A673 (cell line): Measurements from ENCODE around the gene VCAN. TPM values are rescaled to one million over a fixed set of nuclear protein-coding genes. Genes with fewer than 3 reads are reported as not detected.
A peak's percentile ranks its signal among the peaks of the same experiment; 100 is the strongest.

Source experiments
- BruUV-seq: library from RNA; stranded (reverse); fragments of 400-500 nt; replicated peaks from 2 replicates; lab custom pipeline; 2021; lab: Mats Ljungman, UMichigan
- CTCF ChIA-PET: fragments of 300-600 bp; sonication (Branson Sonifier 250); formaldehyde crosslinking; loops from one replicate; lab custom pipeline; 2022; ENCODE audit warnings: antibody characterized with exemption; lab: Charles Lee
- POLR2A ChIA-PET: fragments of 300-600 bp; sonication (Branson Sonifier 250); formaldehyde crosslinking; loops from one replicate; lab custom pipeline; 2022; ENCODE audit warnings: antibody characterized with exemption; ENCODE audit not compliant: low non-redundant PET; lab: Charles Lee
- DNase-seq: peaks from one replicate; pipeline ENCODE4 v3.0.0-alpha.2; 2015; ENCODE audit warnings: low spot score
- H3K27ac ChIP-seq: fragments of 200-600 bp; sonication (generic); 2 replicates; pipeline ENCODE4 v1.5.1; 2016; ENCODE audit warnings: mixed run types, low read depth, mild to moderate bottlenecking, mixed read lengths, antibody characterized with exemption, low read length; ENCODE audit not compliant: poor library complexity, severe bottlenecking
- H3K27me3 ChIP-seq: fragments of 200-600 bp; sonication (generic); replicated peaks from 2 replicates; pipeline ENCODE4 v1.6.1; 2017; ENCODE audit warnings: mixed run types, low read depth, mild to moderate bottlenecking, mixed read lengths, antibody characterized with exemption, low read length; ENCODE audit not compliant: insufficient read depth, poor library complexity
- H3K36me3 ChIP-seq: fragments of 200-600 bp; sonication (generic); 2 replicates; pipeline ENCODE4 v1.6.1; 2016; ENCODE audit warnings: mixed run types, mild to moderate bottlenecking, mixed read lengths, antibody characterized with exemption, low read length; ENCODE audit not compliant: insufficient read depth, poor library complexity, severe bottlenecking
- H3K4me1 ChIP-seq: fragments of 200-600 bp; sonication (generic); 2 replicates; pipeline ENCODE4 v1.6.1; 2017; ENCODE audit warnings: mixed run types, mild to moderate bottlenecking, mixed read lengths, antibody characterized with exemption, low read length; ENCODE audit not compliant: insufficient read depth, poor library complexity, severe bottlenecking
- H3K4me3 ChIP-seq: fragments of 200-600 bp; sonication (generic); 2 replicates; pipeline ENCODE4 v1.5.1; 2016; ENCODE audit warnings: low read depth, mixed run types, mild to moderate bottlenecking, mixed read lengths, low read length; ENCODE audit not compliant: poor library complexity, severe bottlenecking
- H3K9me3 ChIP-seq: fragments of 200-600 bp; sonication (generic); 2 replicates; pipeline ENCODE4 v1.6.1; 2016; ENCODE audit warnings: mixed run types, low read depth, mild to moderate bottlenecking, mixed read lengths, antibody characterized with exemption, low read length; ENCODE audit not compliant: poor library complexity, severe bottlenecking
- CTCF ChIP-seq: fragments of 300-800, 200-600 bp; sonication (generic); conservative IDR thresholded peaks from 2 replicates; pipeline ENCODE4 v1.5.1; 2017; ENCODE audit warnings: low read depth, mild to moderate bottlenecking, antibody characterized with exemption, low read length, moderate library complexity, mixed read lengths
- EZH2 ChIP-seq: fragments of 200-600 bp; sonication (generic); IDR thresholded peaks from 2 replicates; pipeline ENCODE4 v1.6.1; 2017; ENCODE audit warnings: borderline replicate concordance, low read depth, mild to moderate bottlenecking, mixed read lengths, antibody characterized with exemption, low read length; ENCODE audit not compliant: poor library complexity, severe bottlenecking
- intact Hi-C: fragments of 100-400 bp; cut with micrococcal nuclease; formaldehyde crosslinking; loops from one replicate; pipeline ENCODE4 v1.10.0; 2022; ENCODE audit not compliant: unreplicated experiment
- total RNA-seq: library from RNA; stranded (reverse); gene quantifications from 2 replicates; pipeline ENCODE4 v1.2.3, GENCODE V29; 2021

Gene VCAN
- total RNA-seq, 1 experiment from 2014 or later: 0.90 TPM

DNA sequence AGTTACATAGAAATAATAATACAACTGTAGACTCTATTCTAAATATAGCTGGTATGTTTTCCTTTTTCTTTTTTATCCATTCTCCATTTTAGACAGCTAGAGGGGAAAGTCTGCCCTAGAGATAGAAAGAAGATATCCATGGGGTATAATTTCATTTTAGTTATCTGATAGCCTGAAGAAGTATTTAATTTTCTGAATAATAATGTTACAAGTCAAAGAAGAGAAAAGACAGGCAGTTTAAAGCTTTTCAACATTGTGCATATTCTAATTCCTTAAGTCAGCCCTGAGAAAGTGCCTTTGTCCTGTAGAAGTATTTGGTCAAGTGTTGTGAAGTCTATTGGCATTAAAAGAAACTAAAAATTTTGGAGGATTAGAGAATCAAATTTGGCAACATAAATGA is 2.5 kb upstream of the VCAN start:
- Histone ChIP-seq H3K27ac (no peak overlapping the region), H3K36me3 (no peaks in the 10 kb centered on the region), H3K27me3 (peaks cover 87% of the 10 kb centered on the region), H3K4me1 (peaks cover 22% of the 10 kb centered on the region), H3K4me3 (no peak overlapping the region), H3K9me3 (no peaks in the 10 kb centered on the region)
- intact Hi-C loops: no loop called here
- no TSS peak for BruUV-seq
- no peak for TF ChIP-seq EZH2
- TF ChIP-seq CTCF: no peak
- ChIA-PET CTCF (no interaction called here), POLR2A (no interaction called here)
- DNase-seq: no peak

GRCh38 chr5:83470526-83471404 is 779 bp upstream of the VCAN start:
- BruUV-seq: no TSS peak
- TF ChIP-seq EZH2: no peak
- no peak for TF ChIP-seq CTCF
- no peak for DNase-seq
- peak overlapping the region; percentile 23 for H3K4me3 ChIP-seq
- H3K9me3 ChIP-seq: no peaks in the 10 kb centered on the region
- H3K4me1 ChIP-seq: peaks cover 36% of the 10 kb centered on the region
- no peak overlapping the region for H3K27ac ChIP-seq
- no peaks in the 10 kb centered on the region for H3K36me3 ChIP-seq
- intact Hi-C loops: loop anchor here (5.0 kb wide), 2 partner anchors 828 to 1118 kb away; no protein-coding TSS in a partner anchor
- ChIA-PET POLR2A (no interaction called here), CTCF (no interaction called here)
- peaks cover 76% of the 10 kb centered on the region for H3K27me3 ChIP-seq

DNA sequence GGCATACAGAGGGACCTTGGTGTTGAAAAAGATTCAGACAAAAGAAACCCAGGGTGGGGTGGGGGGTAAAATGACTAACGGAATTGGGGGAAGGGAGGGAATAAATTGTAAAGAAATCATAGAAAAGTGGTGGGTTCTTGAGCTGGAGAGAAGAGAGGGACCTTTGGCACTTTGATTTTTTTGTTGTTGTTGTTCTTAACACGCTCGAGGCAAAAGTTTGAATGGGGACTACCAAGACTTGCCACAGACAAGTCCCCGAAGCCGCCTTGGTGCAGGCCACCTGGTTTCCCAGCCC is 616 bp downstream of the VCAN start:
- H3K4me3 ChIP-seq: peak overlapping the region; percentile 45
- TF ChIP-seq CTCF: no peak
- TF ChIP-seq EZH2: no peak
- BruUV-seq: no TSS peak
- H3K27ac ChIP-seq: no peak overlapping the region
- H3K9me3 ChIP-seq: no peaks in the 10 kb centered on the region
- ChIA-PET CTCF (interaction anchor here (1.0 kb wide), 1 partner anchor 831 kb away, joined by 3 read pairs; no protein-coding TSS in a partner anchor), POLR2A (no interaction called here)
- intact Hi-C loops: loop anchor here (5.0 kb wide), 2 partner anchors 830 to 1120 kb away; no protein-coding TSS in a partner anchor
- peaks cover 62% of the 10 kb centered on the region for H3K27me3 ChIP-seq
- H3K4me1 ChIP-seq: peaks cover 44% of the 10 kb centered on the region
- DNase-seq: no peak
- H3K36me3 ChIP-seq: no peaks in the 10 kb centered on the region
